GM23338 (cell line): ENCODE results near the gene IGF2BP2. TPM values are rescaled to one million over a fixed set of nuclear protein-coding genes. Genes with fewer than 3 reads are reported as not detected.

ENCODE experiments used
- CREB1 ChIP-seq: fragments of 250-450 bp; sonication (Bioruptor Pico); IDR thresholded peaks from 2 replicates; pipeline ENCODE4 v1.5.0; 2020; ENCODE audit warnings: low read depth, mild to moderate bottlenecking, moderate library complexity
- EZH2 ChIP-seq: fragments of 200-600 bp; sonication (generic); IDR thresholded peaks from one replicate; pipeline ENCODE4 v1.8.0; 2017; ENCODE audit warnings: antibody characterized with exemption, mild to moderate bottlenecking, low read depth; ENCODE audit not compliant: unreplicated experiment
- EZH2phosphoT487 ChIP-seq: fragments of 200-600 bp; sonication (generic); IDR thresholded peaks from one replicate; pipeline ENCODE4 v1.8.1; 2018; ENCODE audit warnings: antibody characterized with exemption; ENCODE audit not compliant: unreplicated experiment
- STAT1 ChIP-seq: IDR thresholded peaks from one replicate; pipeline ENCODE4 v1.6.1; 2016; ENCODE audit warnings: antibody characterized with exemption; ENCODE audit not compliant: unreplicated experiment
- ZNF114 ChIP-seq: fragments of 250-450 bp; sonication (Bioruptor Pico); IDR thresholded peaks from 2 replicates; pipeline ENCODE4 v1.5.0; 2020; ENCODE audit warnings: mild to moderate bottlenecking, moderate library complexity
- ZNF331 ChIP-seq: fragments of 250-450 bp; sonication (Bioruptor Pico); IDR thresholded peaks from 2 replicates; pipeline ENCODE4 v1.5.0; 2020; ENCODE audit warnings: low read depth, mild to moderate bottlenecking, moderate library complexity
- ZNF462 ChIP-seq: fragments of 250-450 bp; sonication (Bioruptor Pico); IDR thresholded peaks from 2 replicates; pipeline ENCODE4 v1.5.0; 2020; ENCODE audit warnings: mild to moderate bottlenecking, moderate library complexity
- polyA plus RNA-seq: library from polyadenylated mRNA; unstranded; fragments of >200 nt; fragmentation: Nextera tagmentation; extraction: Ambion mirVana; gene quantifications from 2 replicates; pipeline ENCODE4 v1.2.1, GENCODE V29; 2016
- total RNA-seq: library from RNA; depleted of rRNA; stranded (reverse); fragments of >200 nt; shearing (Covaris generic); gene quantifications from 2 replicates; pipeline ENCODE4 v1.2.3, GENCODE V29; 2014
- TF ChIP-seq, protein P1 (sequence below): IDR thresholded peaks from one replicate; pipeline ENCODE4 v1.6.1; 2018; ENCODE audit warnings: antibody characterized with exemption; ENCODE audit not compliant: unreplicated experiment

The IGF2BP2 gene
- total and polyA plus RNA-seq, 2 experiments from 2014 or later, result 82.9 to 84.5 TPM

DNA sequence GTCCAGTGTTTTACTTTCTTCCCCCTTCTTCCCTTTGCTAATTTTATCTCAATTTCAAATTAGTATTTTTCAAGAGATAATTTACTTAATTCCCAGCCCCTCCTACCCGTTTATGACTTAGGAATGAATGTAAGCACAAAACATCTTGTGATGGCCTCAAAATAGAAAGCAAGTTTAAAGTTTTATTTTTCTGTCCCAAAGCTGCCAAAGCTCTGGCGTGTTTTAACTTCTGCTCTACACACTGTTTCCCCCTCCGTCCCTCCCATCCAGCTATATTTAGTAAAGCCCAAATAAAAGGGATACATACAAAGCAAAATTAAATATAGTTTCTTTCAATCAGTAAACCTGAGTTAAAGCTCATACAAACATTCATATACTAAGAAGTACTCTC, 59.9 kb downstream of the IGF2BP2 start (continued):
- no peak for TF ChIP-seq ZNF462
- TF ChIP-seq EZH2, result no peak
- no peak for TF ChIP-seq STAT1
- no peak for TF ChIP-seq EZH2phosphoT487
- TF ChIP-seq ZNF114 (CRISPR knock-in tag), result no peak
- no peak for TF ChIP-seq ZNF331 (CRISPR knock-in tag)
- TF ChIP-seq CREB1 (CRISPR knock-in tag), result no peak
- TF ChIP-seq, protein P1, sequence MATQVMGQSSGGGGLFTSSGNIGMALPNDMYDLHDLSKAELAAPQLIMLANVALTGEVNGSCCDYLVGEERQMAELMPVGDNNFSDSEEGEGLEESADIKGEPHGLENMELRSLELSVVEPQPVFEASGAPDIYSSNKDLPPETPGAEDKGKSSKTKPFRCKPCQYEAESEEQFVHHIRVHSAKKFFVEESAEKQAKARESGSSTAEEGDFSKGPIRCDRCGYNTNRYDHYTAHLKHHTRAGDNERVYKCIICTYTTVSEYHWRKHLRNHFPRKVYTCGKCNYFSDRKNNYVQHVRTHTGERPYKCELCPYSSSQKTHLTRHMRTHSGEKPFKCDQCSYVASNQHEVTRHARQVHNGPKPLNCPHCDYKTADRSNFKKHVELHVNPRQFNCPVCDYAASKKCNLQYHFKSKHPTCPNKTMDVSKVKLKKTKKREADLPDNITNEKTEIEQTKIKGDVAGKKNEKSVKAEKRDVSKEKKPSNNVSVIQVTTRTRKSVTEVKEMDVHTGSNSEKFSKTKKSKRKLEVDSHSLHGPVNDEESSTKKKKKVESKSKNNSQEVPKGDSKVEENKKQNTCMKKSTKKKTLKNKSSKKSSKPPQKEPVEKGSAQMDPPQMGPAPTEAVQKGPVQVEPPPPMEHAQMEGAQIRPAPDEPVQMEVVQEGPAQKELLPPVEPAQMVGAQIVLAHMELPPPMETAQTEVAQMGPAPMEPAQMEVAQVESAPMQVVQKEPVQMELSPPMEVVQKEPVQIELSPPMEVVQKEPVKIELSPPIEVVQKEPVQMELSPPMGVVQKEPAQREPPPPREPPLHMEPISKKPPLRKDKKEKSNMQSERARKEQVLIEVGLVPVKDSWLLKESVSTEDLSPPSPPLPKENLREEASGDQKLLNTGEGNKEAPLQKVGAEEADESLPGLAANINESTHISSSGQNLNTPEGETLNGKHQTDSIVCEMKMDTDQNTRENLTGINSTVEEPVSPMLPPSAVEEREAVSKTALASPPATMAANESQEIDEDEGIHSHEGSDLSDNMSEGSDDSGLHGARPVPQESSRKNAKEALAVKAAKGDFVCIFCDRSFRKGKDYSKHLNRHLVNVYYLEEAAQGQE, result no peak
